ENCODE measurements around the gene TLCD3B. TPM values are rescaled to one million over a fixed set of nuclear protein-coding genes. Genes with fewer than 3 reads are reported as not detected.
"Not testable (repeated sequence)": the region's sequence is repeated elsewhere in the genome, so short reads cannot be mapped to it uniquely, and the experiment has no call there.

Gene TLCD3B
- total RNA-seq, 1 donor from 2014 or later, result not detected

DNA sequence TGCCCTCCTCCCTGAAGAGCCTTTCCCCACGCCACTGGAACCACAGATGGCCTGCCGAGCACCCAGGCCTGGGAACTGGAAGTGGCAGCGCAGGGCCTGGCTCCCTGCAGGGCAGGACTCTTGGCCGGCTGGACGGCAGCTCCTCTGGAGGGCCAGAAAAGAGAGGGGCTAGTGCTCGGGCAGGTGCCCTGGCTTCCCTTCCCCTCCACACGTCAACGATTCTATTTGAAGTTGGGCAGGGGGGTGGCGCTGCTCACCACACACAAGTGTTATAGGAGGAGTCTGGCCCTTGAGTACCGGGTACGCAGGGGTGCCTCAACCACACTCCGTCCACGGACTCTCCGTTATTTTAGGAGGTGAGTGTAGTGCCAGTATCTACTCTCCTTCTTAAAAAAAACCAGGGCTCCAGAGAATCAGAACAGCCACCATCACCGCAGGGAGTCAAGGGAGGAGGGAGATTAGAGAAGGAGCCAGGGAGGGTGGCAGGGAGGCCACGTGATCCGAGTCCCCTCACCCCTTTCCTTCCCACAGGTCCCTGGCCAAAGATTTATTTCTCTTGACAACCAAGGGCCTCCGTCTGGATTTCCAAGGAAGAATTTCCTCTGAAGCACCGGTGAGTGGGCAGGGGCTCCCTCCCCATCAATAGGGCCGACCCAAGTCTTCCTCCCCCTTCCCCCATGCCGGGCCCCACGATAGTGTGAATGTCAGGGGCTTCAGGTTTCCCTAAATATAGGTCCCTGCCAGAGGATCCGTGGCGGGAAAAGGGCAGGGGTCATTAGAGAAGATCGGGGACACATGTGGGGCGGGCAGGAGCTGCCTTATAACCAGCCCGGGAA, 33.0 kb upstream of the TLCD3B start:
- ATAC-seq (peak; percentile 62), DNase-seq (ENCODE audit: missing footprints) (peak; percentile 87)
- intact Hi-C loops (cut with DNase I), result loop anchor here (2.0 kb wide), 1 partner anchor 59 kb away; the partner anchor contains the start of gene MAPK3

DNA sequence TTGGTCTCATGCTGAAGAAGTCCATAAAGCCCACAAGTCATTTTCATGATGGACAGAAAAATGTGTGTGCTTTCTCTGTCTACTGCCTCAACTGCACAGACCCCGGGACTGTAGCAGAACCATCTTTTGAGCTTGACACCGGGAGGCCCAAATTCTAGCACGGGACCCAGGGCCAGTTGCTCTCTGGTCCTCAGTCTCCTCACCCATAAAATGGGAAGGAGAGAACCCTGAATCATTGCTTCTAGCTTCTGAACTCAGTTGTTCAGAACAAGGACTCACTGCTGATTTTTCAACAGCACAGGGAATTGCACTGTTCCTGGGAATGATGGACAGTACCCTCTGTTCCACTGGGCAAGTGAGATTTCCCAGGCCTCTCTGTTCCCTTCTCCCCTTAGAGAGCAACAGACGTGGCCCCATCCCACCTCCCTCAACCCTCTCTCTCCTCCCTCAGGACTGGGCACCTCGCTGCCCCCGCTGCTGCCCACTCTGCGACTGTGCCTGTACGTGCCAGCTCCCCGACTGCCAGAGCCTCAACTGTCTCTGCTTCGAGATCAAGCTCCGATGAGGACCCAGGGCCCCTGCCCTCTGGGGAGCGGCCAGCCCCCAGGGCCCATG, 32.3 kb upstream of the TLCD3B start:
- no peak for DNase-seq (ENCODE audit: missing footprints)
- no peak for ATAC-seq
- intact Hi-C loops (cut with DNase I), result no loop called here

DNA sequence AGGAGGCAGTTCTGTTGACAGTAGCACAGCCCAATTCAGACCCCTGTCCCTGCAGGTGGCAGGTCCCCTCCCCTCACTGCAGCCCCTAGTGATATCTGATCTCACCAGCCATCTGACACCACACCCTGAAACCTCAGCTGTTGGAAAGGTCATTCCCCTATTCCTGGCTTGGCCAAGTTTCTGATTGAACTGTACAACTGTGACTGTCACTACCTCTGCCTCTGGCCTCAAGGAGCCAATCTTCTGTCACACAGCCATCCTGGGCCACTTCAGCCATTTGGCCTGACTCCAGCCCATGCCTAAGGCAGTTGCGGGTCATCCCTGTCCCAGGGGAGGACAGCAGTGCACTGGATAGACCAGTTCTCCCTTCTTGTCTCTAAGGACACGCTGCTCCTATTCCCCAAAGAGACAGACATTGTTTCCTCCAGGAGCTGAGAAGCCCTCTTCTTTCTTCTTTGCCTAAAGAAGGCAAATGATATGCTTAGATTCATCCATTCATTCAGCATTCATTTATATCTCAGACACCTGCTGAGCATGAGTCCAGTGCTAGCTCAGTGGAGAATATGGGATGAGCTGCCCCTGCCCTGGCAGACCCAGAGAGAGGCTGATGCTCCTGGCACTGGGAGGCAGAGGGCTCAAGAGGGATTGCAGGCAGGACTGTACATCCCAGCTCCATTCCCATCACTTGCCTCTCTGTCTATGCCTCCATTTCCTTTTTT, 29.9 kb upstream of the TLCD3B start:
- intact Hi-C loops (cut with DNase I), result no loop called here
- DNase-seq (ENCODE audit: missing footprints), result no peak

DNA sequence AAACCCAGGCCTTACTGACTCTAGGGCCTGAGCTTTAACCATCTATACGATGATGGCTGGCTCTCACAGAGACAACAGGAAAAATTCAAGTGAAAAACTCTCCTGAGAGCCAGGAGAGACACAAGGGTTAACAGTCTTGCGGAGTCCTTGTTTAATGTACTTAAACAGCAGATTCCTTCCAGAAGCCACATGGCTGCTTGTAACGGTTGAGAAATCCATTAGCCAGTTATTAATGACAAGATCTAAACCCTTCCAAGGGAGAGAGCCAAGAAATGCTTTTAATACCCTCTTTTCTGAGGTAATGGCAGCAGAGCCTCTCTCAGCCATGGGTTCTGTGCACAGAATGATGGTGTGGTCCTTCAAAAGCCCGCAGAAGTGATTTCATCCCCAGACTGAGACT, 29.3 kb upstream of the TLCD3B start:
- intact Hi-C loops (cut with DNase I), result no loop called here
- ATAC-seq (no peak), DNase-seq (ENCODE audit: missing footprints) (no peak)

More for the DNA sequence above, 29.9 kb upstream of the TLCD3B start:
- no peak for ATAC-seq

DNA sequence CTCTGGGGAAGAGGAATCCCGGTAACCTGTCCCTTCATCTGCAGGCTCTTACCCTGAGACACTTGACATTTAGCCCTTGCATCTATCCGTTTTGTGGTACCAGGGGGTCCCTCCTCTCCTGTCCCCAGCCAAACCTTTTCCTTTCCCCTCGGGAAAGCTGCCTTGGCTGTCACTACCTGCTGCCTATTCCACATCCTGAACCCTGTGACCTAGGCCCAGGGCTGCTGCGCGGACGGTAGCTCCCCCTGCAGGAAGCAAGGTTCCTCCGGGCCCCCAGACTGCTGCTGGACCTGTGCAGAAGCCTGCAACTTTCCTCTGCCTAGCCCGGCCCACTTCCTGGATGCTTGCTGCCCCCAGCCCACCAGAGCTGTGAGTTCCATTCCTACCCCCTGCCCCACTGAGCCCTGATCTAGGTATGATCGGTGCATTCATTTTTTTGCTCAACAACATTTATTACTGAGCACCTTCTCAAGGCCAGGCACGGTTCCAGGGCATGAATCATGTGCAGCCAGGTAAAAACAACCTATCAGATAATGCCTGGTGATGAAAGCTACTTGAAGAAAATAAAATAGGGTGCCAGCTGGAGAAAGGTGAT, 24.0 kb upstream of the TLCD3B start:
- no peak for ATAC-seq
- intact Hi-C loops (cut with DNase I), result no loop called here
- no peak for DNase-seq (ENCODE audit: missing footprints)

DNA sequence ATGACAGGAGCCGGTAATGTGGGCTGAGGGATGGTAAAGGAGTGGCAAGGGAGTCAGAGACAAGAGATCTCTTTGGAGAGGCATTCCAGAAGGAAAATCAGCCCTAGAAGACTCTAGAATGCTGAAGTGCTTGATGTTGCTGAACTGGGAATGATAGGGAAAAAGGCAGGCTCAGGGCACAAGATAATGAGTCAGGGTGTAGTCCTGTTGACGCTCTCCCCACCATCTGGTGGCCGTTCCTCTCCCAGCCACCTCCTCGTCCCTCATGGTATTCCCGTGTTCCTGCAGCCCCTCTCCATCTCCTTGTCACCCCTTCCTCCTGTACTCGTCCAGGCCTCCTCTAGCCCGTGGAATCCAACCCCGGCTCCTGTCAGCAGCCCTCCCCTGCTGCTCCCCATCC, 23.4 kb upstream of the TLCD3B start:
- DNase-seq (ENCODE audit: missing footprints), result no peak
- no peak for ATAC-seq
- intact Hi-C loops (cut with DNase I), result no loop called here

DNA sequence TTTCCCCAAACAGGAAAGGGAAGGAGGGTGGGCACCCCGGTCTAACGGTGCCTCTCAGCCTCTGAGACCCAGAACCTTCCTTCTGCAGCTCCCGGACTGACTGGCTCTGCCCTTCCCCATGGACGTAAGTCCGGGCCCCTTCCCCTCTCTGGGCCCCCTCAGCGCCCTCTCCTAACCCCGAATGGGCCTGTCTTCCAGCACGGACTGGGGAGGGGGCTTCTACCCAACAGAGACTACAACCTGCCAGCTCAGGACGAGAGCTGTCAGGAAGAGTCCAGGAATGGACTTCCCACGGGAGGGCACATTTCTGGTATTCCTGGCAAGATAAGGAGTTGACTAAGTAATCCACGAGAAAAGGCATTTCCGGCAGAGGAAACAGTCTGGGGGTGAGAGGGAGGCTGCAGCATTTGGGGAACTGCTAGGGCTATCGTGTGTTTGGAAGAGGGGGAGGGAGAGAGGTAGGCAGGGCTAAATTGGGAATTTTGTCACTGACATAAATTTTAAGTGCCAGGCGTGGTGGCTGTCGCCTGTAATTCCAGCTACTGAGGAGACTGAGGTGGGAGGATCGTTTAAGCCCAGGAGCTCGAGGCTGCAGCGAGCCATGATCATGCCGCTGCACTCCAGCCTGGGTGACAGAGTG, 22.4 kb upstream of the TLCD3B start:
- ATAC-seq, result peak; percentile 23
- DNase-seq (ENCODE audit: missing footprints), result no peak
- intact Hi-C loops (cut with DNase I), result no loop called here

DNA sequence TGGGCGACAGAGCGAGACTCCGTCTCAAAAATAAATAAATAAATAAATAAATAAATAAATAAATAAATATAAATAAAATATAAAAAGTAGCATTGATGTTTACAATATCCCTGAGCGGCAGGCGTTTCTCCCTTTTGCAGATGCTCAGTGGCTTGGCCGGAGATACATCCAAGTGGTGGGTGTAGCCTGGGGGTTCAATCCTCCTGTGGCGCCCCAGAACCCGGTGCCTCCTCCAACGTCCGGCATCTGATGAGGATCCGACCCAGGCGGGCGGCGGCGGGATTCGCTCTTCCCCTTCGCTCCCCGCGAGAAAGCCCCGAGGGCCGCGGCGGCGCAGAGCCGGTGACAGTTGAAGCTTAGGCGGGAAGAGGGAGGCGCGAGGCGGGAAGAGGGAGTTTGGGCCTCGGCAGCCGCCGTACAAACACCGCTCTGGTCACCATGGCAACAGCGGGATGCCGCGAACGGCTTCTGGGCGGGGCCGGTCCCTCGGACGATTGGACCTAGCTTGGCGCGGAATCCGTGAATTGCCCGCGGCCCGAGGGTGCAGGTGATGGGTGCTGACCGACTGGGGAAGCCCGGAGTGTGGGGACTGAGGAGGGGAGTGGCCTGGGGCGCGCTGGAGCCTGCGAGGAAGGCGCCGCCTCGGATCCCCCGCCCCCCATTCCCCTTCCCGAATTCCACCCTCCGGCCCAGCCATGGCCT, 21.8 kb upstream of the TLCD3B start:
- ATAC-seq (peak; percentile 95), DNase-seq (ENCODE audit: missing footprints) (peak; percentile 96)
- intact Hi-C loops (cut with DNase I), result no loop called here

DNA sequence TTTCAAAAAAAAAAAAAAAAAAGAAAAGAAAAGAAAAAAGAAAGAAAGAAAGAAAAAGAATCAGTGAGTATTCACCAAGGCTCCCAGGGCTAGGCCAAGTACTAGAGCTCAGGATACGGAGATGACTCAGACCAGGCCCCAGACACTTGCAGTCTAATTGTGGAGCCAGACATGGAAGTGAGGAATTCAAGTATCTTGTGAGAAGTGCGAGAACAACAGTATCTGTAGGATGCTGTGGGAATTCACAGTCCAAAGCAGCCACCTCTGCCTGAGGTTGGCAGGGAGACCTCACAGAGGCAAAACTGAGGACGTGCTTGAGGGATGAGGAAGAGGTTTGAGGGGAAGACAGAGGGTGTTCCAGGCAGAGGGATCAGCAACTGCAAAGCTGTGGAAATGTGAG, 20.4 kb upstream of the TLCD3B start:
- intact Hi-C loops (cut with DNase I), result no loop called here
- DNase-seq (ENCODE audit: missing footprints) (no peak), ATAC-seq (no peak)

DNA sequence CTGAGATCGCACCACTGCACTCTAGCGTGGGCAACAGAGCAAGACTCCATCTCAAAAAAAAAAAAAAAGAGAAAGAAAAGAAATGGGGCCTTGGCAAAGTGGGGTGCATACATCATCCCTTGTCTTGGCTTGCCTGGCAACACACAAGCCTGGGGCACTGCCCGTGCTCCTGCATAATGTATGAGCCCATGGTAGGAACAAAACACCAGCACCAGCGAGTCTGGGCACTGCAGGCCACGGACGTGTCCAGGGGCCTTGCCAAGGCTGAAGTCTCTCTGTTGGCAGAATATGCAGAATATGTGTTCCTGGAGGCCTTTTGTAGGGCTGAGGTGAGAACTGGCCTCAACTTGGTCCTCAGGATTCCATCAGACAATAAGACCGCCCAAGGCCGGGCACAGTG, 18.8 kb upstream of the TLCD3B start:
- intact Hi-C loops (cut with DNase I), result no loop called here
- no peak for DNase-seq (ENCODE audit: missing footprints)

DNA sequence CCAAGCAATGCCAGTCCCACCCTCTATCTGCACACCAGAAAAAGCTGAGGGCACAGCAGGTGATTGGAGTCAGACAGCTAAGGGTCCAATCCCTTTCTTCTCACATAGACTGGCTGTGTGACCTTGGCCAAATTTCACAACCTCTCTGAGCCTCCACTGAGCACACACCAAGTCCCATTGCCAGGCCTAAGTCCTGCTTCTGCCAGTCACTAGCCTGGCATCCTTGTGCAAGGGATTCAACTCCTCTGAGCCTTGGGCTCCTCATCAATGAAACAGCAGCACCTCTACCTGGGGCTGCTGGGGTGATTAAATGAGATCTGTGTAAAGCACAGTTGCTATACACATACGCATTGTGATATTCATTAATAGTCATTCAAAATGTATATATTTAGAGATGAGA, 15.5 kb upstream of the TLCD3B start:
- intact Hi-C loops (cut with DNase I), result no loop called here
- ATAC-seq, result no peak
- no peak for DNase-seq (ENCODE audit: missing footprints)

More for the DNA sequence above, 18.8 kb upstream of the TLCD3B start:
- no peak for ATAC-seq

DNA sequence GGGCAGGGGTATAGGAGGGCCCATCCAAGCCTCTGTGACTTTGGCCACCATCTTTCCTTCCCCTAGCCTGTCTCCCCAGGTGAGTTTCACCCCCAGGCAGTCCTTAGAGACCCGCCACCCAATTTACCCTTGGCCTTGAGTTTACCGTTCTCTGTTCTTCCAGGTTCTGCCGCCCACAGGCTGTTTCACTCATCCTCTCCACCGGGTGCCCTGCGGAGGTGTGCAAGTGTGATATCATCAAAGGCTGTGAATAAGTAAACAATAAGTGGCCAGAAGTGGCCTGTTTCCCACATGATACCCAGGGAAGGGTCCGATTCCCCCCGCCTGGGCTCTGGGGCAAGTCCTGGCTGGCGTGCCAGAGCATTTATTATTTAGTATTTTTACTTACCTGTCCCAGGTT, 15.1 kb upstream of the TLCD3B start:
- no peak for DNase-seq (ENCODE audit: missing footprints)
- intact Hi-C loops (cut with DNase I), result no loop called here
- no peak for ATAC-seq

DNA sequence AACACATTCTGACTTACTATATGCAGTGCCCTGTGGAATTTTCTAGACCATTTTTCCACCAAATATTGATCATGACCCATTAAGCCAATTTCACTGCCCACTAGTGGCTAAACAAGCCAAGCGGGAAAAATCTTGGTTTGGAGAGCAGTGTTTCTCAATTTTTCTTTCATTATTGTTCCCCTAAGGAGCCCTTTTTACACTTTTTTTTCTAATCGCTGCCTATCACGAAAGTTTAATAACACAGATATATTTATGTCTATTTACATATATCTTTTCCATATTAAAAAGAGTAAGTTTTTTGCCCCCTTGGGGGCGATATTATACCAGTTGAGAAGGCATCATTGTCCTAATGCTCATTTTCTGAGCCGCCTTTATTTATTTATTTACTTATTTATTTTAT, 10.8 kb upstream of the TLCD3B start:
- DNase-seq (ENCODE audit: missing footprints) (no peak), ATAC-seq (no peak)
- intact Hi-C loops (cut with DNase I), result no loop called here

DNA sequence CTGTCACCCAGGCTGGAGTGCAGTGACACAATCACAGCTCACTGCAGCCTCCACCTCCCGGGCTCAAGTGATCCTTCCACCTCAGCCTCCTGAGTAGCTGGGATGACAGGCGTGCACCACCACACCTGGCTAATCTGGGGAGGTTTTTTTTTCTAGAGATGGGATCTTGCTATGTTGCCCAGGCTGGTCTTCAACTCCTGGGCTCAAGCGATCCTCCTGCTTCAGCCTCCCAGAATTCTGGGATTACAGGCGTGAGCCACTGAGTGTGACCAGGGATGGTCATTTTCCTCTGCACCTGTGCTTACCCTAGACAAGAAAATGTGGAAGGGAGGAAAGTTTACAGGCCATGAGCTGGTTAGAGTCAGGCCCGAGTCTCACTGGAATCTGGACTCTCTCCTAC, 9.6 kb upstream of the TLCD3B start:
- ATAC-seq; DNase-seq (ENCODE audit: missing footprints); intact Hi-C loops (cut with DNase I): not testable (repeated sequence)

DNA sequence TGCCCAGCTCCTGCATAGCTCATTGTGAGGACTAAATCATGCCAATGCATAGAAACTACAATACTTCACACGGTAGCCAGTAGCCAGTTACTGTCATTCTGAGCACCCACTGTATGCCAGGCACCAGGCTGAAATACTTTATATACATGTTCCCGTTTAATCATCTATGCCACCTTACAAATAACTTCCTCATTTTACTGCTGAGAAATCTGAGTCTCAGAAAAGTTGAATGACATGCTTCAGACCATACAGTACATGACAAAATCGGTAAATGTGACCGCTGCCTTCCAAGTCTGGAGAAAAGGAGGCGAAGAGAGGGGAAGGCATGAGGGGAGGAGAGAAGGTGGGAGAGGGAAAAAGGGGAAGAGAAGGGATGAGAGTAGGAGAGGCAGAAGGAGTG, 9.2 kb upstream of the TLCD3B start:
- intact Hi-C loops (cut with DNase I), result no loop called here
- DNase-seq (ENCODE audit: missing footprints) (no peak), ATAC-seq (no peak)

DNA sequence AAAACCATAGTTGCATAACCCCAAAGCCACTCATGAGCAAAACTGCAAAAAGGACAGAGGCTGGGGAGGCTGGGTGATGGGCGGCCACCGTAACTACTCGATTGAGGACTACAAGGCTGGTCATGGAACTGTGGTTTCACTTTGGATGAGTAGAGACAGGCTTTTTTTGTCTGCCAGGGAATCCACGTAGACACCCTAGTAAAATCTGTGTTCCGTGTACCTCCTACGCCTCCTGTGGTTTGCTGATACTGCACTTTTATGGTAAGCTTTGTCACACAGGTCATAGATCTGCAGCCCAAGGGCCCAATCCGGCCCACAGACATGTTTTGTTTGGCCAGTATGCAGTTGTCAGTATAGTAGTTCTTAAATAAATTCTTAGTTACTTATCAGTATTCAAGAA, 2.2 kb upstream of the TLCD3B start:
- ATAC-seq (no peak), DNase-seq (ENCODE audit: missing footprints) (no peak)
- intact Hi-C loops (cut with DNase I), result no loop called here

DNA sequence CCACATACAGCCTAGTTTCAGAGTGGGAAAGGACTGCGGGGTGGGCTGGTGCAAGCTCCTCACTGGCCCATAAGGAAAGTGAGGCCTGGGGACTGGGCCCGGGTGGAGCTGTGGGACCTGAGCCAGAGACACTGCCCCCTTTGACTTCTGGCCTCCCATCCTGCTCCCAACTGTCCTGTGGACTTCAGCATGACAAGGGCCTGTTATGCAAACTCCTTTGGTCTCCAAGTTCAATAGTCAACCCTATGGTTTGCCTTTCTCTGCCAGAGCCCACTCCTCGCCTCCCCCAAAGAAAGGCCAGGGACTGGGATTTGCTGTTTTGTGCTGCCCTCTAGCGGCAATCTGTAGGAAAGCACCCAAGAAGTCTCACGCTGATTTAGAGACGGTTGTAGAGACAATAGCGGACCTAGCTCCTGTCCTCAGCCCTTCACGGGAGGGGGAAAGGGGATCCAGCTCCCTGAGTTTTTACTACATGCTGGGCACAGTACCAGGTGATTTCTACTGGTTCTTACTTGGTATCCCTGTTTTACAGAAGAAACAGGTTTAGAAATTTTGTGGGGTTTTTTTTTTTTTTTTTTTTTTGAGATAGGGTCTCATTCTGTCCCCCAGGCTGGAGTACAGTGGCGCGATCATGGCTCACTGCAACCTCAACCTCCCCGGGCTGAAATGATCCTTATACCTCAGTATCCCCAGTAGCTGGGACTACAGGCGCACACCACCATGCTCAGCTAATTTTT, 1.2 kb upstream of the TLCD3B start:
- DNase-seq (ENCODE audit: missing footprints) (no peak), ATAC-seq (no peak)
- intact Hi-C loops (cut with DNase I), result no loop called here

DNA sequence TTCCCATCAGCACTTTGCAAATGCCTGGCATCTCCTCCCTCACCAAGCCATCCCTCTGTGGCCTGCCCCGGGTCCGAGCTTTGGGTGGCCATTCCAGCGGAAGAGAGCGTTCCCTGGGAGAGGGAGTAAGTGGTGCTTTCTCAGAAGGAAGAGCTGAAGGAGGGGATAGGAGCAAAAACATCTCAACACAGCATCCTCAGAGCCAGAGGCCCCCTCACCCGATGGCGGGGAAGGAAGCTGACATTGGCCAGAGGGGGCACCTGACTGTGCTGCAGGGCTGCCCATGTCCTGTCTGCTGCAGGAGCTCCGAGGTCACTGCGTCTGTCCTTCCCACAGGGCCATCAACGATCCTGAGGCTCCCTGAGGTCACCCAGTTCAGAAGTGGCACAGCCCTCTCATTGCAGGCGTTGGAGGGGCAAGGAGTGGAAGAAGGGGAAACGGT, 427 bp upstream of the TLCD3B start:
- intact Hi-C loops (cut with DNase I), result no loop called here
- no peak for DNase-seq (ENCODE audit: missing footprints)
- ATAC-seq, result no peak
